ENCODE data around the gene KCNQ1OT1. TPM values are rescaled to one million over a fixed set of nuclear protein-coding genes. Genes with fewer than 3 reads are reported as not detected.

The KCNQ1OT1 gene
- total and polyA plus RNA-seq, 2 of the 4 experiments (the other 2 are of a cell fraction): 0.14 to 2.0 TPM

- Histone ChIP-seq H3K79me1 (ENCODE audit: low read depth in 1 of 2, low read length in 2 of 2) (no peaks in the 10 kb centered on the region), H2BK15ac (ENCODE audit: low read depth, low read length) (no peak overlapping the region), H2BK5ac (ENCODE audit: low read depth, low read length, poor library complexity, severe bottlenecking) (no peak overlapping the region), H3K9me1 (ENCODE audit: insufficient read depth, low read length) (no peaks in the 10 kb centered on the region), H3K9me3 (ENCODE audit: control insufficient read depth, insufficient read depth, low read length) (no peaks in the 10 kb centered on the region), H3K4ac (ENCODE audit: low read depth, low read length) (no peak overlapping the region), H4K20me1 (ENCODE audit: insufficient read depth, low read length) (no peaks in the 10 kb centered on the region), H3K4me3 (ENCODE audit: insufficient read depth, low read depth, low read length) (no peak overlapping the region), H2AK5ac (ENCODE audit: low read depth, low read length) (no peak overlapping the region), H2AK9ac (replicated peaks; ENCODE audit: low read depth, low read length, poor library complexity) (no peak overlapping the region), H3K9ac (ENCODE audit: low read depth, low read length) (no peak overlapping the region), H3K36me3 (ENCODE audit: control insufficient read depth, insufficient read depth, low read length) (no peaks in the 10 kb centered on the region), H2AFZ (replicated peaks; ENCODE audit: low read length, poor library complexity) (no peak overlapping the region), H3K23ac (ENCODE audit: low read depth, low read length) (no peak overlapping the region), H2BK120ac (ENCODE audit: low read depth, low read length) (no peak overlapping the region), H3K56ac (ENCODE audit: extremely low read depth, insufficient read depth, low read length) (no peak overlapping the region), H3K4me2 (ENCODE audit: low read depth, low read length) (no peak overlapping the region), H3K4me1 (ENCODE audit: control insufficient read depth, insufficient read depth, low read length) (peaks cover 3% of the 10 kb centered on the region; the same call in 1 of the 2 replicates), H3K14ac (replicated peaks; ENCODE audit: low read depth, low read length) (no peak overlapping the region), H3K27me3 (ENCODE audit: control insufficient read depth, insufficient read depth, low read length) (peaks cover 68% of the 10 kb centered on the region), H3K18ac (ENCODE audit: low read depth, low read length) (no peak overlapping the region), H4K91ac (ENCODE audit: insufficient read depth, low read depth, low read length) (no peak overlapping the region), H2BK20ac (ENCODE audit: low read depth, low read length) (no peak overlapping the region), H4K8ac (ENCODE audit: low read depth in 2 of 2, low read length in 2 of 2) (no peak overlapping the region), H3K27ac (ENCODE audit: insufficient read depth, low read length) (no peak overlapping the region), H4K5ac (ENCODE audit: low read depth, low read length) (no peak overlapping the region)
- DNase-seq (no peak), ATAC-seq (ENCODE audit: low read depth) (no peak)
- ChIA-PET CTCF (no interaction called here), POLR2A (ENCODE audit: unreplicated experiment) (no interaction called here)
- intact Hi-C loops (cut with micrococcal nuclease): no loop called here
- WGBS, 2 experiments (ENCODE audit: extremely low coverage in 2 of 2, insufficient read length in 1 of 2): 71% methylated on average over 10 of the region's 27 CpGs; no CpG with 5 or more reads in 1 of the 2 experiments
- in situ Hi-C loops (cut with MboI; ENCODE audit: low sequenced_read_pairs): no loop called here
- dilution Hi-C loops (cut with HindIII; ENCODE audit: low sequenced_read_pairs, unreplicated experiment): no loop called here
- no TSS peak for BruUV-seq (replicated peaks)
- TF ChIP-seq, protein P1, sequence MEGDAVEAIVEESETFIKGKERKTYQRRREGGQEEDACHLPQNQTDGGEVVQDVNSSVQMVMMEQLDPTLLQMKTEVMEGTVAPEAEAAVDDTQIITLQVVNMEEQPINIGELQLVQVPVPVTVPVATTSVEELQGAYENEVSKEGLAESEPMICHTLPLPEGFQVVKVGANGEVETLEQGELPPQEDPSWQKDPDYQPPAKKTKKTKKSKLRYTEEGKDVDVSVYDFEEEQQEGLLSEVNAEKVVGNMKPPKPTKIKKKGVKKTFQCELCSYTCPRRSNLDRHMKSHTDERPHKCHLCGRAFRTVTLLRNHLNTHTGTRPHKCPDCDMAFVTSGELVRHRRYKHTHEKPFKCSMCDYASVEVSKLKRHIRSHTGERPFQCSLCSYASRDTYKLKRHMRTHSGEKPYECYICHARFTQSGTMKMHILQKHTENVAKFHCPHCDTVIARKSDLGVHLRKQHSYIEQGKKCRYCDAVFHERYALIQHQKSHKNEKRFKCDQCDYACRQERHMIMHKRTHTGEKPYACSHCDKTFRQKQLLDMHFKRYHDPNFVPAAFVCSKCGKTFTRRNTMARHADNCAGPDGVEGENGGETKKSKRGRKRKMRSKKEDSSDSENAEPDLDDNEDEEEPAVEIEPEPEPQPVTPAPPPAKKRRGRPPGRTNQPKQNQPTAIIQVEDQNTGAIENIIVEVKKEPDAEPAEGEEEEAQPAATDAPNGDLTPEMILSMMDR (conservative IDR thresholded peaks at IDR 0.05; ENCODE audit: low read depth, low read length): no peak
- TF ChIP-seq ELK1 (IDR thresholded peaks at IDR 0.05; ENCODE audit: borderline replicate concordance, low read depth, low read length) (no peak), MAFK (IDR thresholded peaks at IDR 0.05; ENCODE audit: low read depth, low read length) (no peak), NFE2L2 (IDR thresholded peaks at IDR 0.05; ENCODE audit: low read depth, low read length) (no peak), MXI1 (IDR thresholded peaks at IDR 0.05; ENCODE audit: borderline replicate concordance, low read depth, low read length) (no peak), POLR2A (IDR thresholded peaks at IDR 0.05; ENCODE audit: low read depth, low read length) (no peak), RFX5 (IDR thresholded peaks at IDR 0.05; ENCODE audit: low read depth, low read length) (no peak)
Observed at GRCh38 chr11:2721210-2721916, 21.6 kb upstream of the KCNQ1OT1 start.
